A673 (cell line): ENCODE data around the gene LMOD2. TPM values are rescaled to one million over a fixed set of nuclear protein-coding genes. Genes with fewer than 3 reads are reported as not detected.

Source experiments
- BruUV-seq: library from RNA; stranded (reverse); fragments of 400-500 nt; replicated peaks from 2 replicates; lab custom pipeline; 2021; lab: Mats Ljungman, UMichigan
- CTCF ChIA-PET: fragments of 300-600 bp; sonication (Branson Sonifier 250); formaldehyde crosslinking; loops from one replicate; lab custom pipeline; 2022; ENCODE audit warnings: antibody characterized with exemption; lab: Charles Lee
- POLR2A ChIA-PET: fragments of 300-600 bp; sonication (Branson Sonifier 250); formaldehyde crosslinking; loops from one replicate; lab custom pipeline; 2022; ENCODE audit warnings: antibody characterized with exemption; ENCODE audit not compliant: low non-redundant PET; lab: Charles Lee
- DNase-seq: peaks from one replicate; pipeline ENCODE4 v3.0.0-alpha.2; 2015; ENCODE audit warnings: low spot score
- H3K27ac ChIP-seq: fragments of 200-600 bp; sonication (generic); 2 replicates; pipeline ENCODE4 v1.5.1; 2016; ENCODE audit warnings: mixed run types, low read depth, mild to moderate bottlenecking, mixed read lengths, antibody characterized with exemption, low read length; ENCODE audit not compliant: poor library complexity, severe bottlenecking
- H3K27me3 ChIP-seq: fragments of 200-600 bp; sonication (generic); replicated peaks from 2 replicates; pipeline ENCODE4 v1.6.1; 2017; ENCODE audit warnings: mixed run types, low read depth, mild to moderate bottlenecking, mixed read lengths, antibody characterized with exemption, low read length; ENCODE audit not compliant: insufficient read depth, poor library complexity
- H3K36me3 ChIP-seq: fragments of 200-600 bp; sonication (generic); 2 replicates; pipeline ENCODE4 v1.6.1; 2016; ENCODE audit warnings: mixed run types, mild to moderate bottlenecking, mixed read lengths, antibody characterized with exemption, low read length; ENCODE audit not compliant: insufficient read depth, poor library complexity, severe bottlenecking
- H3K4me1 ChIP-seq: fragments of 200-600 bp; sonication (generic); 2 replicates; pipeline ENCODE4 v1.6.1; 2017; ENCODE audit warnings: mixed run types, mild to moderate bottlenecking, mixed read lengths, antibody characterized with exemption, low read length; ENCODE audit not compliant: insufficient read depth, poor library complexity, severe bottlenecking
- H3K4me3 ChIP-seq: fragments of 200-600 bp; sonication (generic); 2 replicates; pipeline ENCODE4 v1.5.1; 2016; ENCODE audit warnings: low read depth, mixed run types, mild to moderate bottlenecking, mixed read lengths, low read length; ENCODE audit not compliant: poor library complexity, severe bottlenecking
- H3K9me3 ChIP-seq: fragments of 200-600 bp; sonication (generic); 2 replicates; pipeline ENCODE4 v1.6.1; 2016; ENCODE audit warnings: mixed run types, low read depth, mild to moderate bottlenecking, mixed read lengths, antibody characterized with exemption, low read length; ENCODE audit not compliant: poor library complexity, severe bottlenecking
- CTCF ChIP-seq: fragments of 300-800, 200-600 bp; sonication (generic); conservative IDR thresholded peaks from 2 replicates; pipeline ENCODE4 v1.5.1; 2017; ENCODE audit warnings: low read depth, mild to moderate bottlenecking, antibody characterized with exemption, low read length, moderate library complexity, mixed read lengths
- EZH2 ChIP-seq: fragments of 200-600 bp; sonication (generic); IDR thresholded peaks from 2 replicates; pipeline ENCODE4 v1.6.1; 2017; ENCODE audit warnings: borderline replicate concordance, low read depth, mild to moderate bottlenecking, mixed read lengths, antibody characterized with exemption, low read length; ENCODE audit not compliant: poor library complexity, severe bottlenecking
- intact Hi-C: fragments of 100-400 bp; cut with micrococcal nuclease; formaldehyde crosslinking; loops from one replicate; pipeline ENCODE4 v1.10.0; 2022; ENCODE audit not compliant: unreplicated experiment
- total RNA-seq: library from RNA; stranded (reverse); gene quantifications from 2 replicates; pipeline ENCODE4 v1.2.3, GENCODE V29; 2021

LMOD2 gene
- total RNA-seq, 1 experiment from 2014 or later, result not detected

GRCh38 chr7:123628829-123629228 is 26.8 kb upstream of the LMOD2 start:
- intact Hi-C loops, result loop anchor here (10.0 kb wide), 1 partner anchor 134 kb away; no protein-coding TSS in a partner anchor
- CTCF ChIA-PET, result no interaction called here
- Histone ChIP-seq H3K27me3 (no peaks in the 10 kb centered on the region), H3K4me1 (no peaks in the 10 kb centered on the region), H3K27ac (no peak overlapping the region), H3K4me3 (no peak overlapping the region), H3K36me3 (no peaks in the 10 kb centered on the region), H3K9me3 (no peaks in the 10 kb centered on the region)
- POLR2A ChIA-PET, result no interaction called here
- TF ChIP-seq CTCF (no peak), EZH2 (no peak)
- DNase-seq, result no peak
- no TSS peak for BruUV-seq

- DNase-seq, result no peak
- H3K27me3 ChIP-seq, result no peaks in the 10 kb centered on the region
- TF ChIP-seq EZH2 (no peak), CTCF (no peak)
- H3K9me3 ChIP-seq, result no peaks in the 10 kb centered on the region
- ChIA-PET POLR2A (no interaction called here), CTCF (no interaction called here)
- intact Hi-C loops, result loop anchor here (10.0 kb wide), 1 partner anchor 134 kb away; no protein-coding TSS in a partner anchor
- H3K4me3 ChIP-seq, result no peak overlapping the region
- no peak overlapping the region for H3K27ac ChIP-seq
- H3K4me1 ChIP-seq, result no peaks in the 10 kb centered on the region
- BruUV-seq, result no TSS peak
- no peaks in the 10 kb centered on the region for H3K36me3 ChIP-seq
Measured at GRCh38 chr7:123629281-123629680, 26.4 kb upstream of the LMOD2 start.

- DNase-seq, result no peak
- Histone ChIP-seq H3K4me1 (no peaks in the 10 kb centered on the region), H3K9me3 (no peaks in the 10 kb centered on the region), H3K27ac (no peak overlapping the region), H3K4me3 (no peak overlapping the region), H3K36me3 (no peaks in the 10 kb centered on the region), H3K27me3 (no peaks in the 10 kb centered on the region)
- CTCF ChIA-PET, result no interaction called here
- BruUV-seq, result no TSS peak
- POLR2A ChIA-PET, result no interaction called here
- TF ChIP-seq CTCF (no peak), EZH2 (no peak)
- intact Hi-C loops, result no loop called here
Measured at GRCh38 chr7:123632808-123633207, 22.9 kb upstream of the LMOD2 start.
